ENCODE results near the gene OR4L1.

DNA sequence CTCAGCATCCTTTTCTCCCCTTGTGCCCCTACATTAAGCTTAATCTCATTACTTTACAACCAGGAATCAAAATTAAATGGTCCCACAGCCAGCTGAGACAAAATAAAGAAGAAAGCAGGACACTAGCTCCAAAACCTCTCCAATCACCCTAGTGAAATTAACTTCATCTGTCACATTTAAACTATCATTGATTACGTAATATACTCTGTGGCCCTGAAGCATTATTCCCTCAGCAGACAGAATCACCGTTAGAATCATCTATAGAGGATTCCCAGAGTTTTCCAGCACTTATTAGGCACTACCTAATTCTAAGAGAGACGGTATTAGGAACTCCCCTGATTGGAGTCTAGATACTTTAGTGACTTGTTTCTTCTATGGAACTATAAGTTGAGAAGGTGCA, 50.6 kb downstream of the OR4L1 start, which contains the start of gene OR4K17:
- TF ChIP-seq, protein P1, sequence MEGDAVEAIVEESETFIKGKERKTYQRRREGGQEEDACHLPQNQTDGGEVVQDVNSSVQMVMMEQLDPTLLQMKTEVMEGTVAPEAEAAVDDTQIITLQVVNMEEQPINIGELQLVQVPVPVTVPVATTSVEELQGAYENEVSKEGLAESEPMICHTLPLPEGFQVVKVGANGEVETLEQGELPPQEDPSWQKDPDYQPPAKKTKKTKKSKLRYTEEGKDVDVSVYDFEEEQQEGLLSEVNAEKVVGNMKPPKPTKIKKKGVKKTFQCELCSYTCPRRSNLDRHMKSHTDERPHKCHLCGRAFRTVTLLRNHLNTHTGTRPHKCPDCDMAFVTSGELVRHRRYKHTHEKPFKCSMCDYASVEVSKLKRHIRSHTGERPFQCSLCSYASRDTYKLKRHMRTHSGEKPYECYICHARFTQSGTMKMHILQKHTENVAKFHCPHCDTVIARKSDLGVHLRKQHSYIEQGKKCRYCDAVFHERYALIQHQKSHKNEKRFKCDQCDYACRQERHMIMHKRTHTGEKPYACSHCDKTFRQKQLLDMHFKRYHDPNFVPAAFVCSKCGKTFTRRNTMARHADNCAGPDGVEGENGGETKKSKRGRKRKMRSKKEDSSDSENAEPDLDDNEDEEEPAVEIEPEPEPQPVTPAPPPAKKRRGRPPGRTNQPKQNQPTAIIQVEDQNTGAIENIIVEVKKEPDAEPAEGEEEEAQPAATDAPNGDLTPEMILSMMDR (IDR thresholded peaks at IDR 0.05; ENCODE audit: insufficient read depth, low read length): no peak
- TF ChIP-seq POLR2AphosphoS5 (IDR thresholded peaks at IDR 0.05; ENCODE audit: low read depth) (no peak), GABPA (IDR thresholded peaks at IDR 0.05; ENCODE audit: low read depth) (no peak)
- TF ChIP-seq, protein P2, sequence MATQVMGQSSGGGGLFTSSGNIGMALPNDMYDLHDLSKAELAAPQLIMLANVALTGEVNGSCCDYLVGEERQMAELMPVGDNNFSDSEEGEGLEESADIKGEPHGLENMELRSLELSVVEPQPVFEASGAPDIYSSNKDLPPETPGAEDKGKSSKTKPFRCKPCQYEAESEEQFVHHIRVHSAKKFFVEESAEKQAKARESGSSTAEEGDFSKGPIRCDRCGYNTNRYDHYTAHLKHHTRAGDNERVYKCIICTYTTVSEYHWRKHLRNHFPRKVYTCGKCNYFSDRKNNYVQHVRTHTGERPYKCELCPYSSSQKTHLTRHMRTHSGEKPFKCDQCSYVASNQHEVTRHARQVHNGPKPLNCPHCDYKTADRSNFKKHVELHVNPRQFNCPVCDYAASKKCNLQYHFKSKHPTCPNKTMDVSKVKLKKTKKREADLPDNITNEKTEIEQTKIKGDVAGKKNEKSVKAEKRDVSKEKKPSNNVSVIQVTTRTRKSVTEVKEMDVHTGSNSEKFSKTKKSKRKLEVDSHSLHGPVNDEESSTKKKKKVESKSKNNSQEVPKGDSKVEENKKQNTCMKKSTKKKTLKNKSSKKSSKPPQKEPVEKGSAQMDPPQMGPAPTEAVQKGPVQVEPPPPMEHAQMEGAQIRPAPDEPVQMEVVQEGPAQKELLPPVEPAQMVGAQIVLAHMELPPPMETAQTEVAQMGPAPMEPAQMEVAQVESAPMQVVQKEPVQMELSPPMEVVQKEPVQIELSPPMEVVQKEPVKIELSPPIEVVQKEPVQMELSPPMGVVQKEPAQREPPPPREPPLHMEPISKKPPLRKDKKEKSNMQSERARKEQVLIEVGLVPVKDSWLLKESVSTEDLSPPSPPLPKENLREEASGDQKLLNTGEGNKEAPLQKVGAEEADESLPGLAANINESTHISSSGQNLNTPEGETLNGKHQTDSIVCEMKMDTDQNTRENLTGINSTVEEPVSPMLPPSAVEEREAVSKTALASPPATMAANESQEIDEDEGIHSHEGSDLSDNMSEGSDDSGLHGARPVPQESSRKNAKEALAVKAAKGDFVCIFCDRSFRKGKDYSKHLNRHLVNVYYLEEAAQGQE (IDR thresholded peaks at IDR 0.05; ENCODE audit: insufficient replicate concordance, low read depth): no peak
